Measurements from ENCODE around the gene CELSR3. TPM values are rescaled to one million over a fixed set of nuclear protein-coding genes. Genes with fewer than 3 reads are reported as not detected.
A peak's percentile ranks its signal among the peaks of the same experiment; 100 is the strongest.

The CELSR3 gene
- total and polyA plus RNA-seq, 9 donors: 0.23 to 3.4 (median 0.69) TPM

- no peak for DNase-seq
- H3K36me3 ChIP-seq: no peaks in the 10 kb centered on the region
- no peak overlapping the region for H3K27ac ChIP-seq
- intact Hi-C loops (cut with DNase I): loop anchor here in 1 of 4 donors (5.0 kb wide), 1 partner anchor 50 kb away; the partner anchor contains the start of gene PFKFB4
- H3K27me3 ChIP-seq: no peaks in the 10 kb centered on the region
- H3K9me3 ChIP-seq: no peaks in the 10 kb centered on the region
- WGBS, 3 donors: 92 to 96% (median 95%) methylated on average over 5 of the region's 5 CpGs
- H3K4me1 ChIP-seq (ENCODE audit: insufficient read depth): peaks cover 5% of the 10 kb centered on the region
- no peak for TF ChIP-seq CTCF (IDR thresholded peaks at IDR 0.05)
- no peak for TF ChIP-seq EP300 (IDR thresholded peaks at IDR 0.05)
- no peak for TF ChIP-seq POLR2A (IDR thresholded peaks at IDR 0.05)
- no peak overlapping the region for H3K4me3 ChIP-seq
Observed at GRCh38 chr3:48607519-48607918, 55.2 kb downstream of the CELSR3 start.

GRCh38 chr3:48601622-48601994 lies 61.1 kb downstream of the CELSR3 start:
- no peak overlapping the region for H3K27ac ChIP-seq
- WGBS, 3 donors: 69 to 73% (median 72%) methylated on average over 2 of the region's 2 CpGs
- intact Hi-C loops (cut with DNase I): no loop called here
- peaks cover 20% of the 10 kb centered on the region for H3K4me1 ChIP-seq (ENCODE audit: insufficient read depth)
- TF ChIP-seq POLR2A (IDR thresholded peaks at IDR 0.05) (no peak), EP300 (IDR thresholded peaks at IDR 0.05) (no peak), CTCF (IDR thresholded peaks at IDR 0.05) (no peak)
- no peak for DNase-seq
- no peaks in the 10 kb centered on the region for H3K9me3 ChIP-seq
- no peaks in the 10 kb centered on the region for H3K36me3 ChIP-seq
- no peak overlapping the region for H3K4me3 ChIP-seq
- no peaks in the 10 kb centered on the region for H3K27me3 ChIP-seq

GRCh38 chr3:48600711-48601621 lies 61.7 kb downstream of the CELSR3 start:
- DNase-seq: no peak
- no peaks in the 10 kb centered on the region for H3K9me3 ChIP-seq
- H3K4me3 ChIP-seq: no peak overlapping the region
- no peak for TF ChIP-seq EP300 (IDR thresholded peaks at IDR 0.05)
- no peak for TF ChIP-seq POLR2A (IDR thresholded peaks at IDR 0.05)
- no peak for TF ChIP-seq CTCF (IDR thresholded peaks at IDR 0.05)
- WGBS, 3 donors: 90 to 96% (median 92%) methylated on average over 19 of the region's 19 CpGs
- H3K36me3 ChIP-seq: no peaks in the 10 kb centered on the region
- intact Hi-C loops (cut with DNase I): no loop called here
- H3K27me3 ChIP-seq: no peaks in the 10 kb centered on the region
- H3K4me1 ChIP-seq (ENCODE audit: insufficient read depth): peaks cover 22% of the 10 kb centered on the region
- H3K27ac ChIP-seq: no peak overlapping the region

- no peaks in the 10 kb centered on the region for H3K27me3 ChIP-seq
- peak in 1 of 5 donors; percentile 44 for DNase-seq
- H3K4me3 ChIP-seq: no peak overlapping the region
- intact Hi-C loops (cut with DNase I): no loop called here
- H3K9me3 ChIP-seq: no peaks in the 10 kb centered on the region
- H3K27ac ChIP-seq: peak overlapping the region in 1 of 2 donors; percentile 74
- peaks cover 28% of the 10 kb centered on the region for H3K4me1 ChIP-seq (ENCODE audit: insufficient read depth)
- TF ChIP-seq CTCF (IDR thresholded peaks at IDR 0.05) (no peak), POLR2A (IDR thresholded peaks at IDR 0.05) (no peak), EP300 (IDR thresholded peaks at IDR 0.05) (no peak)
- H3K36me3 ChIP-seq: no peaks in the 10 kb centered on the region
- 81 to 91% (median 84%) methylated on average over 12 of the region's 12 CpGs for WGBS, 3 donors
Observed at GRCh38 chr3:48599509-48600285, 63.0 kb downstream of the CELSR3 start.

All from ovary (tissue), 9 donors.